HG03439 (cell line): ENCODE measurements around the gene SUGCT.

ENCODE experiments used
- ATAC-seq: cut with Tn5 transposase; IDR thresholded peaks from one replicate; pipeline ENCODE4 v1.9.1; 2021; ENCODE audit warnings: mild to moderate bottlenecking, moderate library complexity; ENCODE audit not compliant: unreplicated experiment

Gene SUGCT

GRCh38 chr7:40455485-40455884, 320.7 kb downstream of the SUGCT start:
- no peak for ATAC-seq

- ATAC-seq, result no peak
Measured at GRCh38 chr7:40457776-40458480, 323.1 kb downstream of the SUGCT start.

GRCh38 chr7:40463446-40463845, 328.6 kb downstream of the SUGCT start:
- ATAC-seq, result no peak

- no peak for ATAC-seq
Measured at GRCh38 chr7:40468891-40469864, 334.4 kb downstream of the SUGCT start.

- ATAC-seq, result no peak
Measured at GRCh38 chr7:40470091-40470592, 335.3 kb downstream of the SUGCT start.

- no peak for ATAC-seq
Measured at GRCh38 chr7:40470817-40471216, 336.0 kb downstream of the SUGCT start.

- no peak for ATAC-seq
Measured at GRCh38 chr7:40471891-40472290, 337.1 kb downstream of the SUGCT start.

GRCh38 chr7:40474790-40475680, 340.2 kb downstream of the SUGCT start:
- peak; percentile 100 for ATAC-seq

GRCh38 chr7:40475681-40475982, 340.8 kb downstream of the SUGCT start:
- peak; percentile 6 for ATAC-seq

GRCh38 chr7:40477094-40477493, 342.3 kb downstream of the SUGCT start:
- no peak for ATAC-seq

GRCh38 chr7:40482845-40483244, 348.0 kb downstream of the SUGCT start:
- no peak for ATAC-seq

- no peak for ATAC-seq
Measured at GRCh38 chr7:40483630-40484029, 348.8 kb downstream of the SUGCT start.

- ATAC-seq, result no peak
Measured at GRCh38 chr7:40489844-40490602, 355.2 kb downstream of the SUGCT start.

GRCh38 chr7:40490603-40490924, 355.8 kb downstream of the SUGCT start:
- no peak for ATAC-seq

GRCh38 chr7:40492946-40493345, 358.1 kb downstream of the SUGCT start:
- no peak for ATAC-seq

GRCh38 chr7:40493609-40494051, 358.8 kb downstream of the SUGCT start:
- no peak for ATAC-seq

GRCh38 chr7:40498924-40499510, 364.2 kb downstream of the SUGCT start:
- no peak for ATAC-seq

- no peak for ATAC-seq
Measured at GRCh38 chr7:40499718-40500117, 364.9 kb downstream of the SUGCT start.

- no peak for ATAC-seq
Measured at GRCh38 chr7:40500219-40500618, 365.4 kb downstream of the SUGCT start.

GRCh38 chr7:40502359-40502758, 367.6 kb downstream of the SUGCT start:
- no peak for ATAC-seq
